ENCODE measurements around the gene MTRFR.
A peak's percentile ranks its signal among the peaks of the same experiment; 100 is the strongest.

DNA sequence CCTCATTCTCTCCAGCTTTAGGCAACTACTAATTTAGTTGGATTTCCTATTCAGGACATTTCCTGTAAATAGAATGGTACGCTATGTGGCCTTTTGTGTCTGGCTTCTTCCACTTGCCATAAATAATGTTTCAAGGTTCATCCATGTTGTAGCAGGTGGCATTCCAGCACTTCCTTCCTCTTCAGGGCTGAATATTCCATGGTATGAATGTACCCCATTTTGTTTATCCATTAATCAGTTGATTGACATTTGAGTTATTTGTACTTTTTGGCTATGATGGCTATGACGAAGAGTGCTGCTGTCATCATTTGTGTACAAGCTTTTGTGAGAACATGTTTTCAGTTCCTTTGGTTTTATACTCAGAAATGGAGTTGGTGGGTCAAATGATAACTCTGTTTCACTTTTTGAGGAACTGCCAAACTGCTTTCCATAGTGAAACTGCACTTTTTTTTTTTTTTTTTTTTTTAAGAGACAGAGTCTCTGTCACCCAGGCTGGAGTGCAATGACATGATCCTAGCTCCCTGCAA, 44.9 kb downstream of the MTRFR start:
- TF ChIP-seq, protein P1, sequence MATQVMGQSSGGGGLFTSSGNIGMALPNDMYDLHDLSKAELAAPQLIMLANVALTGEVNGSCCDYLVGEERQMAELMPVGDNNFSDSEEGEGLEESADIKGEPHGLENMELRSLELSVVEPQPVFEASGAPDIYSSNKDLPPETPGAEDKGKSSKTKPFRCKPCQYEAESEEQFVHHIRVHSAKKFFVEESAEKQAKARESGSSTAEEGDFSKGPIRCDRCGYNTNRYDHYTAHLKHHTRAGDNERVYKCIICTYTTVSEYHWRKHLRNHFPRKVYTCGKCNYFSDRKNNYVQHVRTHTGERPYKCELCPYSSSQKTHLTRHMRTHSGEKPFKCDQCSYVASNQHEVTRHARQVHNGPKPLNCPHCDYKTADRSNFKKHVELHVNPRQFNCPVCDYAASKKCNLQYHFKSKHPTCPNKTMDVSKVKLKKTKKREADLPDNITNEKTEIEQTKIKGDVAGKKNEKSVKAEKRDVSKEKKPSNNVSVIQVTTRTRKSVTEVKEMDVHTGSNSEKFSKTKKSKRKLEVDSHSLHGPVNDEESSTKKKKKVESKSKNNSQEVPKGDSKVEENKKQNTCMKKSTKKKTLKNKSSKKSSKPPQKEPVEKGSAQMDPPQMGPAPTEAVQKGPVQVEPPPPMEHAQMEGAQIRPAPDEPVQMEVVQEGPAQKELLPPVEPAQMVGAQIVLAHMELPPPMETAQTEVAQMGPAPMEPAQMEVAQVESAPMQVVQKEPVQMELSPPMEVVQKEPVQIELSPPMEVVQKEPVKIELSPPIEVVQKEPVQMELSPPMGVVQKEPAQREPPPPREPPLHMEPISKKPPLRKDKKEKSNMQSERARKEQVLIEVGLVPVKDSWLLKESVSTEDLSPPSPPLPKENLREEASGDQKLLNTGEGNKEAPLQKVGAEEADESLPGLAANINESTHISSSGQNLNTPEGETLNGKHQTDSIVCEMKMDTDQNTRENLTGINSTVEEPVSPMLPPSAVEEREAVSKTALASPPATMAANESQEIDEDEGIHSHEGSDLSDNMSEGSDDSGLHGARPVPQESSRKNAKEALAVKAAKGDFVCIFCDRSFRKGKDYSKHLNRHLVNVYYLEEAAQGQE (IDR thresholded peaks at IDR 0.05; ENCODE audit: insufficient replicate concordance, low read depth) = no peak
- TF ChIP-seq, protein P2, sequence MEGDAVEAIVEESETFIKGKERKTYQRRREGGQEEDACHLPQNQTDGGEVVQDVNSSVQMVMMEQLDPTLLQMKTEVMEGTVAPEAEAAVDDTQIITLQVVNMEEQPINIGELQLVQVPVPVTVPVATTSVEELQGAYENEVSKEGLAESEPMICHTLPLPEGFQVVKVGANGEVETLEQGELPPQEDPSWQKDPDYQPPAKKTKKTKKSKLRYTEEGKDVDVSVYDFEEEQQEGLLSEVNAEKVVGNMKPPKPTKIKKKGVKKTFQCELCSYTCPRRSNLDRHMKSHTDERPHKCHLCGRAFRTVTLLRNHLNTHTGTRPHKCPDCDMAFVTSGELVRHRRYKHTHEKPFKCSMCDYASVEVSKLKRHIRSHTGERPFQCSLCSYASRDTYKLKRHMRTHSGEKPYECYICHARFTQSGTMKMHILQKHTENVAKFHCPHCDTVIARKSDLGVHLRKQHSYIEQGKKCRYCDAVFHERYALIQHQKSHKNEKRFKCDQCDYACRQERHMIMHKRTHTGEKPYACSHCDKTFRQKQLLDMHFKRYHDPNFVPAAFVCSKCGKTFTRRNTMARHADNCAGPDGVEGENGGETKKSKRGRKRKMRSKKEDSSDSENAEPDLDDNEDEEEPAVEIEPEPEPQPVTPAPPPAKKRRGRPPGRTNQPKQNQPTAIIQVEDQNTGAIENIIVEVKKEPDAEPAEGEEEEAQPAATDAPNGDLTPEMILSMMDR (IDR thresholded peaks at IDR 0.05; ENCODE audit: insufficient read depth, low read length) = no peak
- TF ChIP-seq GABPA (IDR thresholded peaks at IDR 0.05; ENCODE audit: low read depth) = no peak
- TF ChIP-seq SPI1 (IDR thresholded peaks at IDR 0.05; ENCODE audit: borderline replicate concordance, low read depth) = peak; percentile 89
- TF ChIP-seq POLR2AphosphoS5 (IDR thresholded peaks at IDR 0.05; ENCODE audit: low read depth) = no peak
